Measurements from ENCODE around the gene ALCAM. TPM values are rescaled to one million over a fixed set of nuclear protein-coding genes. Genes with fewer than 3 reads are reported as not detected.

Gene ALCAM
- total RNA-seq, 3 donors from 2014 or later = 20.3 to 223 (median 118) TPM

DNA sequence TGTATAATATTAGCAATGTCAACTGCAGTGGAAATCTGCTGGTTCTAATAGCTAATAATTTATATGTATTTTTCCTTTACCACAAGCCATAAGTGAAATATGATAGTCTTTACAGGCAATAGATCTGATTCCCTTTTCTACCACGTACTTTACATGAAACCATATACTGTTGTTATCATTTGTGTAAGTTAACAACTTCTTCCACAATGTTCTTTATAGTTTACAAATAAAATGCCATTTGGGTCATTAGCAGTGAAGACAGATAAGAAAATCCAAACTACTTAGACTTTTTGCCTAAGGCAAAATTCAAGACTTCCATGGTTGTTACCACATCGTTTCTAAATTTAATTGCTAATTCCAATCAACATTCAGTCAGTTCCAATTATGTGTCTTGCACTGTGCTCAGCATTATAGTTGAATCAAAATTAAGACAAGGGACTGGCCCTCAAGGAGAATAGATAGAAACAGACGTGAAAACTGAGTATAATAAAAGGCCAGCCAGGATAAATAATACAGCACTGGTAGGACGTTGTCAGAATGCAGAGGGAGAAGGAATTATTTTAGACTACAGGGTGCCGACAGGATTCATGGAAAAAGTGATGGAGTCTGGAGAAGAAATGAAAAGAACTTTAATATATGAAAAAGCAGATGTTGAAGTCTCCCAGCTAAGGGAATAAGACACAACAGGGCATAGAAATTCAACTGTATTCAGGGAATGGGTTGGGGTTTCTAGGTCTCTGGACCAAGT, 249.8 kb downstream of the ALCAM start:
- Histone ChIP-seq H3K27ac (no peak overlapping the region), H3K9me3 (no peaks in the 10 kb centered on the region), H3K4me3 (no peak overlapping the region), H3K4me1 (no peaks in the 10 kb centered on the region), H3K27me3 (no peaks in the 10 kb centered on the region), H3K36me3 (no peaks in the 10 kb centered on the region)
- intact Hi-C loops (cut with DNase I; ENCODE audit: low total_unique reads) = no loop called here
- no peak for DNase-seq (ENCODE audit: low spot score in 2 of 2)
- TF ChIP-seq, protein P1, sequence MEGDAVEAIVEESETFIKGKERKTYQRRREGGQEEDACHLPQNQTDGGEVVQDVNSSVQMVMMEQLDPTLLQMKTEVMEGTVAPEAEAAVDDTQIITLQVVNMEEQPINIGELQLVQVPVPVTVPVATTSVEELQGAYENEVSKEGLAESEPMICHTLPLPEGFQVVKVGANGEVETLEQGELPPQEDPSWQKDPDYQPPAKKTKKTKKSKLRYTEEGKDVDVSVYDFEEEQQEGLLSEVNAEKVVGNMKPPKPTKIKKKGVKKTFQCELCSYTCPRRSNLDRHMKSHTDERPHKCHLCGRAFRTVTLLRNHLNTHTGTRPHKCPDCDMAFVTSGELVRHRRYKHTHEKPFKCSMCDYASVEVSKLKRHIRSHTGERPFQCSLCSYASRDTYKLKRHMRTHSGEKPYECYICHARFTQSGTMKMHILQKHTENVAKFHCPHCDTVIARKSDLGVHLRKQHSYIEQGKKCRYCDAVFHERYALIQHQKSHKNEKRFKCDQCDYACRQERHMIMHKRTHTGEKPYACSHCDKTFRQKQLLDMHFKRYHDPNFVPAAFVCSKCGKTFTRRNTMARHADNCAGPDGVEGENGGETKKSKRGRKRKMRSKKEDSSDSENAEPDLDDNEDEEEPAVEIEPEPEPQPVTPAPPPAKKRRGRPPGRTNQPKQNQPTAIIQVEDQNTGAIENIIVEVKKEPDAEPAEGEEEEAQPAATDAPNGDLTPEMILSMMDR (IDR thresholded peaks at IDR 0.05) = no peak
- TF ChIP-seq POLR2AphosphoS5 (IDR thresholded peaks at IDR 0.05) (no peak), POLR2A (IDR thresholded peaks at IDR 0.05) (no peak)

DNA sequence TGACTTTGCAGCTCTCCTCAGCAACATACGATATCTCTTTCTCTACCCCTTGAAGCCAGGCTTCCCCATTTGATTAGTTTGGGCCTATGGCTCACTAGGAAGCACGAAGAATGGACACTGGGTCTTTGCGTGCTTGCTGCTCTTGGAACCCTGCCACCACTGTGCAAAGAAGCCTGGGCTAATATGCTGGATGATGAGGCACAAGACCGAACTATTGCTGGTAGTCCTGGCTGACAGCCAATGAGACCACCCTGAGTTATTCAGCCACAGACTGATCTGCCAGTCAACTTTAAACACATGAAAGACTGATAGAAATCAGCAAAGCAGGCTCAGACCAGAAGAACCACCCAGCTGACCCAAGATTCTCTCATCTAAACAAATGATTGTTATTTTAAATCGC, 251.8 kb downstream of the ALCAM start:
- Histone ChIP-seq H3K4me1 (no peaks in the 10 kb centered on the region), H3K4me3 (no peak overlapping the region), H3K27ac (no peak overlapping the region), H3K36me3 (no peaks in the 10 kb centered on the region), H3K27me3 (no peaks in the 10 kb centered on the region), H3K9me3 (no peaks in the 10 kb centered on the region)
- intact Hi-C loops (cut with DNase I; ENCODE audit: low total_unique reads) = no loop called here
- TF ChIP-seq, protein P1 (IDR thresholded peaks at IDR 0.05) = no peak
- TF ChIP-seq POLR2A (IDR thresholded peaks at IDR 0.05) (no peak), POLR2AphosphoS5 (IDR thresholded peaks at IDR 0.05) (no peak)
- DNase-seq (ENCODE audit: low spot score in 2 of 2) = no peak

DNA sequence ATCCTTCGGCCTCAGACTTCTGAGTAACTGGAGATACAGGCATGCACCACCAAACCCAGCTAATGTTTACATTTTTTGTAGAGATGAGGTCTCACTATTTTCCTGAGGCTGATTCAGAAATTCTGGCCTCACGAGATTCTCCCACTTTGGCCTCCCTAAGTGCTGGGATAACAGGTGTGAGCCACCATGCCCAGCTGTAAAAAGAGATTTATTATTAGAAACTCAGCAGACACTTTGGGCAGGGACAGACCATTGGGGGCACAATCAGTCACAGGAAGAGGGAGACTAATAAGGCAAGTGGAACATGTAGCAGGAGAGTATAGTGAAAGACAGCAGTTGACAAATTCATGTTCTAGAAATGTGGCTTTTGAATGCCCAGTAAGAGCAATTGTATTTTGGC, 252.9 kb downstream of the ALCAM start:
- Histone ChIP-seq H3K9me3 (no peaks in the 10 kb centered on the region), H3K27ac (no peak overlapping the region), H3K36me3 (no peaks in the 10 kb centered on the region), H3K27me3 (no peaks in the 10 kb centered on the region), H3K4me1 (no peaks in the 10 kb centered on the region), H3K4me3 (no peak overlapping the region)
- no peak for DNase-seq (ENCODE audit: low spot score in 2 of 2)
- intact Hi-C loops (cut with DNase I; ENCODE audit: low total_unique reads) = no loop called here
- TF ChIP-seq, protein P1 (IDR thresholded peaks at IDR 0.05) = no peak
- TF ChIP-seq POLR2AphosphoS5 (IDR thresholded peaks at IDR 0.05) (no peak), POLR2A (IDR thresholded peaks at IDR 0.05) (no peak)

DNA sequence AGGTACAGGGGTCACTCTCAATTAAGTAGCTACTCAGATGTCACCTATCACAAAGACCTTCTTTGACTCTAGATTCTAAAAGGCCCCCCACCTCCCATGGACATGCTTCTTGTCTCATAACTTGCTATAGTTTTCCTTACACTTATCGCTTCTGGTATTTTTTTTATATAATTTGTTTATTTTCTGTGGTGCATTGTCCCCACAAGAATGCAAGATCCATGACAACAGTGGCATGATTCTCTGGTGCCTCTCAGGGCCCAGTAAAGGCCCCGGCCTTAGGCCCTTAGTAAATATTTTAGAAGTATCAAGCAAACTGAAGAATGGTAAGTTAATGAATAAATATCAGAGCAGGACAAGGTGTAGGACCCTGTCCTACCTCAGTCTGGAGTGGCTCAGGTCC, 253.5 kb downstream of the ALCAM start:
- Histone ChIP-seq H3K27me3 (no peaks in the 10 kb centered on the region), H3K9me3 (no peaks in the 10 kb centered on the region), H3K27ac (no peak overlapping the region), H3K36me3 (no peaks in the 10 kb centered on the region), H3K4me3 (no peak overlapping the region), H3K4me1 (no peaks in the 10 kb centered on the region)
- TF ChIP-seq POLR2AphosphoS5 (IDR thresholded peaks at IDR 0.05) (no peak), POLR2A (IDR thresholded peaks at IDR 0.05) (no peak)
- TF ChIP-seq, protein P1 (IDR thresholded peaks at IDR 0.05) = no peak
- intact Hi-C loops (cut with DNase I; ENCODE audit: low total_unique reads) = no loop called here
- DNase-seq (ENCODE audit: low spot score in 2 of 2) = no peak

DNA sequence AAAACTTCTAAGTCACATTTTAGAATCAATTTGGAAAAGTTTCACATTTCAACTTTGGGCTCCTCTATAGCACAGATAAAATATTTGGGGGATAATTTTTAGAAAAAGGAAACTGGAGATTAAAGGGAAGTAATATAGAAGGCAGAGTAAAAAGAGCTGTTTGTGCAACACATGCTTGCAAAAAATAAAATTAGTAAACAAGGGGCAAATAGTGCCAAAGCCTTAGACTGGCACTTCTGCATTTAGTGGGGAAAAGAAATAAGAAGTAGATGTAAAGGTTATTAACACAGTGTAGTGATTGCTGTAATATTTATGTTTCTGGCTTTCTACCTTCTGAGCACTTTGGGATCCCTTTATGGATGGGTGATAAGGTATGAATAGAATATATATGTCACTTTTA, 255.5 kb downstream of the ALCAM start:
- TF ChIP-seq POLR2A (IDR thresholded peaks at IDR 0.05) (no peak), POLR2AphosphoS5 (IDR thresholded peaks at IDR 0.05) (no peak)
- TF ChIP-seq, protein P1 (IDR thresholded peaks at IDR 0.05) = no peak
- no peak overlapping the region for H3K27ac ChIP-seq
- H3K9me3 ChIP-seq = no peaks in the 10 kb centered on the region
- H3K27me3 ChIP-seq = no peaks in the 10 kb centered on the region
- intact Hi-C loops (cut with DNase I; ENCODE audit: low total_unique reads) = no loop called here
- H3K36me3 ChIP-seq = no peaks in the 10 kb centered on the region
- H3K4me3 ChIP-seq = no peak overlapping the region
- DNase-seq (ENCODE audit: low spot score in 2 of 2) = no peak
- H3K4me1 ChIP-seq = no peaks in the 10 kb centered on the region
